ENCODE data around the gene RGSL1.

GRCh38 chr1:182552527-182552926 is 102.6 kb downstream of the RGSL1 start:
- TF ChIP-seq EZH2 (IDR thresholded peaks at IDR 0.05; ENCODE audit: low read length, missing control alignments) (no peak), CTCF (conservative IDR thresholded peaks at IDR 0.05 in 1 of 2, IDR thresholded peaks at IDR 0.05 in 1 of 2; ENCODE audit: low read depth in 1 of 2, low read length in 2 of 2) (no peak)

All from fibroblast of lung (primary cell).